Naive thymus-derived CD4-positive, alpha-beta T cell (primary cell): ENCODE results near the gene COL24A1. TPM values are rescaled to one million over a fixed set of nuclear protein-coding genes. Genes with fewer than 3 reads are reported as not detected.
"Not testable (repeated sequence)": the region's sequence is repeated elsewhere in the genome, so short reads cannot be mapped to it uniquely, and the experiment has no call there.

Experiments
- ATAC-seq: fragments of 150-1000 bp; cut with Tn5 transposase; 2 replicates; pipeline ENCODE4 v1.10.0; 2021; ENCODE audit warnings: mild to moderate bottlenecking, moderate library complexity
- CTCF ChIA-PET: fragments of 350-600 bp; sonication (Branson Sonifier 250); formaldehyde crosslinking; loops from one replicate; lab custom pipeline; 2021; ENCODE audit warnings: antibody characterized with exemption; lab: Charles Lee
- POLR2A ChIA-PET: fragments of 350-600 bp; sonication (Branson Sonifier 250); formaldehyde crosslinking; loops from one replicate; lab custom pipeline; 2021; ENCODE audit warnings: antibody characterized with exemption, inconsistent platforms; lab: Charles Lee
- DNase-seq, 9 donors: peaks; one replicate each; pipeline versions ENCODE4 v3.0.0 to v3.0.0-alpha.2; 2020 to 2022; ENCODE audit warnings: mixed read lengths in 1 of 9
- H3K27ac ChIP-seq: one replicate; pipeline ENCODE4 v1.7.0; 2013; ENCODE audit warnings: mild to moderate bottlenecking, low read depth, low read length, moderate library complexity
- H3K27me3 ChIP-seq, 2 donors: one replicate each; pipeline ENCODE4 v1.7.0; 2013; ENCODE audit warnings: low read length in 2 of 2, mild to moderate bottlenecking in 2 of 2, moderate library complexity in 2 of 2; ENCODE audit not compliant: control insufficient read depth in 2 of 2, insufficient read depth in 2 of 2
- H3K36me3 ChIP-seq, 3 experiments: 1 replicate in 2 of 3; 2 replicates in 1 of 3; pipeline ENCODE4 v1.7.0; 2013; ENCODE audit warnings: low read length in 3 of 3, mild to moderate bottlenecking in 3 of 3, moderate library complexity in 1 of 3; ENCODE audit not compliant: insufficient read depth in 3 of 3, control insufficient read depth in 2 of 3
- H3K4me1 ChIP-seq, 2 donors: one replicate each; pipeline ENCODE4 v1.7.0; 2013; ENCODE audit warnings: low read length in 2 of 2, mild to moderate bottlenecking in 2 of 2, moderate library complexity in 1 of 2; ENCODE audit not compliant: control insufficient read depth in 2 of 2, insufficient read depth in 2 of 2
- H3K4me3 ChIP-seq: 2 replicates; pipeline ENCODE4 v1.7.0; 2013; ENCODE audit warnings: mild to moderate bottlenecking, low read length
- H3K9me3 ChIP-seq, 3 experiments: 1 replicate in 2 of 3; 2 replicates in 1 of 3; pipeline ENCODE4 v1.7.0; 2013; ENCODE audit warnings: low read length in 3 of 3; ENCODE audit not compliant: control insufficient read depth in 2 of 3
- H3K27ac Mint-ChIP-seq, 9 donors: one replicate each; pipeline ENCODE4 v1.8.0; 2020 to 2022; ENCODE audit warnings: mixed read lengths in 9 of 9, mild to moderate bottlenecking in 8 of 9, moderate library complexity in 5 of 9, inconsistent platforms in 2 of 9
- H3K27me3 Mint-ChIP-seq, 5 donors: one replicate each; pipeline ENCODE4 v1.8.0; 2021 to 2022; ENCODE audit warnings: mixed read lengths in 5 of 5, mild to moderate bottlenecking in 1 of 5
- H3K36me3 Mint-ChIP-seq, 5 donors: one replicate each; pipeline ENCODE4 v1.8.0; 2020 to 2022; ENCODE audit warnings: mixed read lengths in 5 of 5, mild to moderate bottlenecking in 3 of 5, inconsistent platforms in 1 of 5
- H3K4me1 Mint-ChIP-seq, 7 donors: one replicate each; pipeline ENCODE4 v1.8.0; 2020 to 2022; ENCODE audit warnings: mixed read lengths in 7 of 7, mild to moderate bottlenecking in 3 of 7, inconsistent platforms in 1 of 7
- H3K4me3 Mint-ChIP-seq, 10 donors: one replicate each; pipeline ENCODE4 v1.8.0; 2020 to 2022; ENCODE audit warnings: mild to moderate bottlenecking in 10 of 10, mixed read lengths in 10 of 10, moderate library complexity in 6 of 10, inconsistent platforms in 2 of 10
- H3K9me3 Mint-ChIP-seq, 11 donors: one replicate each; pipeline ENCODE4 v1.8.0; 2020 to 2022; ENCODE audit warnings: mixed read lengths in 11 of 11, mild to moderate bottlenecking in 4 of 11, inconsistent platforms in 1 of 11, moderate library complexity in 1 of 11
- intact Hi-C, 2 donors: fragments of 100-400 bp; cut with micrococcal nuclease; formaldehyde crosslinking; loops; one replicate each; pipeline ENCODE4 v1.15.1; 2023
- polyA plus RNA-seq, 2 donors: library from polyadenylated mRNA; unstranded; fragments of 300-500 nt; fragmentation: Illumina TruSeq; gene quantifications; one replicate each; pipeline ENCODE4 v1.2.3, GENCODE V29; 2021
- total RNA-seq, 6 experiments: library from RNA in 5 of 6; stranded (reverse) in 5 of 6; gene quantifications; 1 replicate in 5 of 6; 2 replicates in 1 of 6; pipeline ENCODE4 v1.2.3 and lab custom pipeline; 2021 to 2026

The COL24A1 gene
- total and polyA plus RNA-seq, 7 experiments from 2014 or later, result 0.40 to 1.5 TPM; not detected in 5

GRCh38 chr1:85846706-85847105, 309.9 kb downstream of the COL24A1 start:
- Mint-ChIP-seq H3K36me3 (no peaks in the 10 kb centered on the region), H3K4me3 (no peak overlapping the region), H3K27ac (no peak overlapping the region), H3K9me3 (no peaks in the 10 kb centered on the region), H3K27me3 (peaks cover 0 to 6% (median 0%) of the 10 kb centered on the region in 5 donors), H3K4me1 (no peaks in the 10 kb centered on the region)
- no peaks in the 10 kb centered on the region for H3K9me3 ChIP-seq
- ChIA-PET POLR2A (no interaction called here), CTCF (no interaction called here)
- H3K27me3 ChIP-seq, result no peaks in the 10 kb centered on the region
- no peak overlapping the region for H3K27ac ChIP-seq
- no peaks in the 10 kb centered on the region for H3K4me1 ChIP-seq
- ATAC-seq (no peak), DNase-seq (no peak)
- intact Hi-C loops, result no loop called here
- H3K36me3 ChIP-seq, result no peaks in the 10 kb centered on the region
- no peak overlapping the region for H3K4me3 ChIP-seq

- intact Hi-C loops, result no loop called here
- Mint-ChIP-seq H3K27me3 (peaks cover 0 to 6% (median 4%) of the 10 kb centered on the region in 5 donors), H3K4me3 (no peak overlapping the region), H3K9me3 (peaks cover 0 to 3% (median 0%) of the 10 kb centered on the region in 11 donors), H3K4me1 (no peaks in the 10 kb centered on the region), H3K36me3 (no peaks in the 10 kb centered on the region), H3K27ac (no peak overlapping the region)
- ChIA-PET POLR2A (no interaction called here), CTCF (no interaction called here)
- no peak overlapping the region for H3K4me3 ChIP-seq
- H3K36me3 ChIP-seq, result no peaks in the 10 kb centered on the region
- no peaks in the 10 kb centered on the region for H3K4me1 ChIP-seq
- no peak overlapping the region for H3K27ac ChIP-seq
- ATAC-seq (no peak), DNase-seq (no peak)
- H3K9me3 ChIP-seq, result no peaks in the 10 kb centered on the region
- no peaks in the 10 kb centered on the region for H3K27me3 ChIP-seq
Observed at GRCh38 chr1:85839459-85839858, 317.1 kb downstream of the COL24A1 start.

GRCh38 chr1:85838238-85838637, 318.3 kb downstream of the COL24A1 start:
- DNase-seq, result no peak

GRCh38 chr1:85836736-85837135, 319.8 kb downstream of the COL24A1 start:
- H3K36me3 Mint-ChIP-seq, result no peaks in the 10 kb centered on the region
- H3K4me3 Mint-ChIP-seq, result no peak overlapping the region
- Histone ChIP-seq H3K27ac (no peak overlapping the region), H3K4me3 (no peak overlapping the region), H3K4me1 (no peaks in the 10 kb centered on the region), H3K27me3 (no peaks in the 10 kb centered on the region), H3K9me3 (no peaks in the 10 kb centered on the region), H3K36me3 (no peaks in the 10 kb centered on the region)
- ChIA-PET CTCF (no interaction called here), POLR2A (no interaction called here)
- no peak for DNase-seq
- intact Hi-C loops, result no loop called here
- H3K27me3 Mint-ChIP-seq, result peaks cover 0 to 11% (median 0%) of the 10 kb centered on the region in 5 donors
- no peaks in the 10 kb centered on the region for H3K4me1 Mint-ChIP-seq
- no peak for ATAC-seq
- H3K9me3 Mint-ChIP-seq, result peaks cover 0 to 4% (median 0%) of the 10 kb centered on the region in 11 donors
- H3K27ac Mint-ChIP-seq, result no peak overlapping the region

More at GRCh38 chr1:85838238-85838637, 318.3 kb downstream of the COL24A1 start:
- no peak for ATAC-seq
- no peaks in the 10 kb centered on the region for H3K9me3 ChIP-seq
- intact Hi-C loops, result no loop called here
- no peaks in the 10 kb centered on the region for H3K36me3 ChIP-seq
- ChIA-PET CTCF (no interaction called here), POLR2A (no interaction called here)
- H3K27me3 ChIP-seq, result no peaks in the 10 kb centered on the region
- H3K4me3 Mint-ChIP-seq, result no peak overlapping the region
- no peaks in the 10 kb centered on the region for H3K36me3 Mint-ChIP-seq
- H3K27ac ChIP-seq, result no peak overlapping the region
- H3K4me1 Mint-ChIP-seq, result no peaks in the 10 kb centered on the region
- no peak overlapping the region for H3K4me3 ChIP-seq
- H3K27ac Mint-ChIP-seq, result no peak overlapping the region
- no peaks in the 10 kb centered on the region for H3K4me1 ChIP-seq
- peaks cover 0 to 4% (median 0%) of the 10 kb centered on the region in 11 donors for H3K9me3 Mint-ChIP-seq
- peaks cover 0 to 11% (median 0%) of the 10 kb centered on the region in 5 donors for H3K27me3 Mint-ChIP-seq

- ATAC-seq, H3K9me3 ChIP-seq, H3K4me1 Mint-ChIP-seq, H3K4me3 Mint-ChIP-seq, intact Hi-C loops, H3K4me1 ChIP-seq, H3K27ac ChIP-seq, H3K4me3 ChIP-seq, H3K27ac Mint-ChIP-seq, CTCF ChIA-PET, H3K27me3 ChIP-seq, DNase-seq, POLR2A ChIA-PET, H3K36me3 Mint-ChIP-seq, H3K36me3 ChIP-seq: not testable (repeated sequence)
- Mint-ChIP-seq H3K9me3 (peaks cover 0 to 16% (median 6%) of the 10 kb centered on the region in 11 donors), H3K27me3 (peaks cover 0 to 11% (median 0%) of the 10 kb centered on the region in 5 donors)
Observed at GRCh38 chr1:85833165-85833564, 323.4 kb downstream of the COL24A1 start.

- Mint-ChIP-seq H3K9me3 (peaks cover 1 to 16% (median 7%) of the 10 kb centered on the region in 11 donors), H3K4me1 (no peaks in the 10 kb centered on the region), H3K36me3 (no peaks in the 10 kb centered on the region), H3K4me3 (no peak overlapping the region), H3K27me3 (peaks cover 0 to 5% (median 0%) of the 10 kb centered on the region in 5 donors), H3K27ac (no peak overlapping the region)
- CTCF ChIA-PET, result no interaction called here
- H3K4me1 ChIP-seq, result no peaks in the 10 kb centered on the region
- POLR2A ChIA-PET, result no interaction called here
- no peak overlapping the region for H3K27ac ChIP-seq
- H3K9me3 ChIP-seq, result no peaks in the 10 kb centered on the region
- no peak overlapping the region for H3K4me3 ChIP-seq
- no peaks in the 10 kb centered on the region for H3K27me3 ChIP-seq
- no peak for ATAC-seq
- intact Hi-C loops, result no loop called here
- DNase-seq, result no peak
- H3K36me3 ChIP-seq, result no peaks in the 10 kb centered on the region
Observed at GRCh38 chr1:85830837-85831236, 325.7 kb downstream of the COL24A1 start.

- no peak overlapping the region for H3K4me3 Mint-ChIP-seq
- peaks cover 0 to 4% (median 0%) of the 10 kb centered on the region in 11 donors for H3K9me3 Mint-ChIP-seq
- Histone ChIP-seq H3K36me3 (no peaks in the 10 kb centered on the region), H3K9me3 (no peaks in the 10 kb centered on the region), H3K27ac (no peak overlapping the region), H3K27me3 (no peaks in the 10 kb centered on the region), H3K4me3 (no peak overlapping the region), H3K4me1 (no peaks in the 10 kb centered on the region)
- H3K27ac Mint-ChIP-seq, result no peak overlapping the region
- no peaks in the 10 kb centered on the region for H3K36me3 Mint-ChIP-seq
- no peaks in the 10 kb centered on the region for H3K27me3 Mint-ChIP-seq
- intact Hi-C loops, result no loop called here
- ChIA-PET POLR2A (no interaction called here), CTCF (no interaction called here)
- no peaks in the 10 kb centered on the region for H3K4me1 Mint-ChIP-seq
- no peak for DNase-seq
- no peak for ATAC-seq
Observed at GRCh38 chr1:85824066-85824840, 332.3 kb downstream of the COL24A1 start.
